ENCODE measurements around the gene ACBD6.

Gene ACBD6

DNA sequence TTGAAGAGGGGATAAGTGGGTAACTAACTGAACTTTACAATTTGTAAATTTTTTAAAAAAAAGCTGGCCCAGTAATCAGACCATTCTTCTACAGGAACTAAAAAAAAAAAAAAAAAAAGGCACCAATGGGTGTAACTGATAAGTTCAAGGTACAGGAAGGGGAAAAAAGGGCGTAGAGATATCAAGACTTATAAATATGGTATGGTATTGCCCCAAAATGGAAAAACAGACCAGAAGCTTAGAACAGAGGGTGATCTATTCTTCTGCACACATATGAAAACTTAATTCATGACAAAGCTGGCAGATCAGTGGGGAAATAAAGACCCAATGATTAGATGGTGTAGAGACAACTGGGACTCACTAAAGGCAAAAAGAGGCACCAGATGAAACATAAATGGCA is 213.4 kb downstream of the ACBD6 start:
- in situ Hi-C loops (cut with HindIII; ENCODE audit: low sequenced_read_pairs) = no loop called here
- TF ChIP-seq, protein P1, sequence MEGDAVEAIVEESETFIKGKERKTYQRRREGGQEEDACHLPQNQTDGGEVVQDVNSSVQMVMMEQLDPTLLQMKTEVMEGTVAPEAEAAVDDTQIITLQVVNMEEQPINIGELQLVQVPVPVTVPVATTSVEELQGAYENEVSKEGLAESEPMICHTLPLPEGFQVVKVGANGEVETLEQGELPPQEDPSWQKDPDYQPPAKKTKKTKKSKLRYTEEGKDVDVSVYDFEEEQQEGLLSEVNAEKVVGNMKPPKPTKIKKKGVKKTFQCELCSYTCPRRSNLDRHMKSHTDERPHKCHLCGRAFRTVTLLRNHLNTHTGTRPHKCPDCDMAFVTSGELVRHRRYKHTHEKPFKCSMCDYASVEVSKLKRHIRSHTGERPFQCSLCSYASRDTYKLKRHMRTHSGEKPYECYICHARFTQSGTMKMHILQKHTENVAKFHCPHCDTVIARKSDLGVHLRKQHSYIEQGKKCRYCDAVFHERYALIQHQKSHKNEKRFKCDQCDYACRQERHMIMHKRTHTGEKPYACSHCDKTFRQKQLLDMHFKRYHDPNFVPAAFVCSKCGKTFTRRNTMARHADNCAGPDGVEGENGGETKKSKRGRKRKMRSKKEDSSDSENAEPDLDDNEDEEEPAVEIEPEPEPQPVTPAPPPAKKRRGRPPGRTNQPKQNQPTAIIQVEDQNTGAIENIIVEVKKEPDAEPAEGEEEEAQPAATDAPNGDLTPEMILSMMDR (IDR thresholded peaks at IDR 0.05; ENCODE audit: low read depth, low read length) = no peak
- H3K4me3 ChIP-seq (ENCODE audit: low read depth, low read length) = no peak overlapping the region
- DNase-seq (ENCODE audit: low read depth, low spot score) = no peak

DNA sequence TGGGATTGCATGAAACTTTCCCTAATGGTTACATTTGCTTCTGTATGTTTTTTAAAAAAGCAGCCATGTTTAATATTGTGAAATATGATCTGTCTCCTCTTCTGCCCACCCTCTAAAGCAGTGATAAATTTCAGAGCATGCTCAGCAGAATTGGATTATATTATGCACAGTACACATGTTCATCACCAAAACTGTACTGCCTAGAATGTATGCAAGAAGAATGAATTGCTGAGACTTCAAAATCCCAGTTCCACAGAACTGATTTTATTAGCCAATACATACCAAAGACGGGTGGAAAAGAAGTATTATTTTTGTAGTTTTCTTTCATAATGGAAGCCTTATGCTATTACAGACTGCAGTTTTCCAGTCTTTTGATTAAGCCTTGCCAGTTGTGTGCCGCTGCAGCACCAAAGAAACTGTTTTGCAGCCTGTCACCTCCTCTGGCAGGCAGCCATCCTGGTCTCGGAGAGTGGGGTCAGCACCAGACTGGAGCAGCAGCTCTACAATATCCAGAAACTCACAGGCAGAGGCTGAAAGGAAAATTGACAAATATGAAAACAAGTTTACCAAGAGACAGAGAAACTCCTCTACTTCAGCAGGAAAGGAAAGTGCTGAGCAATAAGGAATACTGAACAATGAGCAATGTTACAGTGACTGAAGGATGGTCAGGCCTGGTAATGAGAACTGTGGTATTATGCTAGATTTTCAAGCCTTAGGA is 214.2 kb downstream of the ACBD6 start:
- TF ChIP-seq, protein P1 (IDR thresholded peaks at IDR 0.05; ENCODE audit: low read depth, low read length) = no peak
- DNase-seq (ENCODE audit: low read depth, low spot score) = no peak
- no peak overlapping the region for H3K4me3 ChIP-seq (ENCODE audit: low read depth, low read length)
- in situ Hi-C loops (cut with HindIII; ENCODE audit: low sequenced_read_pairs) = no loop called here

DNA sequence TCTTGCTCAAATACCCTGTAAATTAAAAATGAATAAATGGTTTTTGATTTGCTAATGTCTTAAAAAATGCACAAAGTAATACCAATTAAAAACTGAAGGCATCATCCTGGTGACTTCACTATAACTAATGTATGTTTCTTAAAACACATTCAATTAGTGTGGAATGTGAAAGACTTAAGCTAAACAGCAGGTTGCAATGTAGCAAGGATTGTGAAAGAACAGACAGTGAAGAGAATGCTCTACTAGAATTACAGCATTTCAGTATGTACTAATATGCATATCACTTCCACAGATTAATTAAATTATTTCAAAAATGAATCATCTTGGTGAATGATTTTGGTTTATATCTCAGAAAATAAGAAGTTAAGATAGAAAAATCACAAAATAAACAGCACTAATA is 216.0 kb downstream of the ACBD6 start:
- TF ChIP-seq, protein P1 (IDR thresholded peaks at IDR 0.05; ENCODE audit: low read depth, low read length) = no peak
- in situ Hi-C loops (cut with HindIII; ENCODE audit: low sequenced_read_pairs) = no loop called here
- no peak overlapping the region for H3K4me3 ChIP-seq (ENCODE audit: low read depth, low read length)
- DNase-seq (ENCODE audit: low read depth, low spot score) = no peak

DNA sequence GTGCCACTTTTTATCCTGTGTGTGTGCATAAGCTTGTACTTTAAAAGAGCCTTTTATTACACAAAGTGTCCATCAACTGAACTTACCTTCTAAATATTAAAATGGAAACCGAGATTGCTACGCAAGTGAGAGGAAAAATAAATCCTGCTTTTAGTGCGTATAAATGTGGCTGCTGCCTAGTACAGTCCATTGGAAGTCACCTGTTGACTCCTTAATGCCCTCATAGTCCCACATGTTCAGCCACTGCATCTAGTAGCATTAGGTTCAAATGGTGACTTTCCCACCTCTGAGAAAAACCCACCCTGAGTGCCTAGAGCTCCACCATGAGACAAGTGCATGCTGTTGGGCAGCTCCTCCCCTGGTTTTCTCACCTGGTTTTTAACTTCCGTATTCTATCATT is 219.3 kb downstream of the ACBD6 start:
- in situ Hi-C loops (cut with HindIII; ENCODE audit: low sequenced_read_pairs) = no loop called here
- no peak for DNase-seq (ENCODE audit: low read depth, low spot score)
- H3K4me3 ChIP-seq (ENCODE audit: low read depth, low read length) = no peak overlapping the region
- TF ChIP-seq, protein P1 (IDR thresholded peaks at IDR 0.05; ENCODE audit: low read depth, low read length) = no peak

DNA sequence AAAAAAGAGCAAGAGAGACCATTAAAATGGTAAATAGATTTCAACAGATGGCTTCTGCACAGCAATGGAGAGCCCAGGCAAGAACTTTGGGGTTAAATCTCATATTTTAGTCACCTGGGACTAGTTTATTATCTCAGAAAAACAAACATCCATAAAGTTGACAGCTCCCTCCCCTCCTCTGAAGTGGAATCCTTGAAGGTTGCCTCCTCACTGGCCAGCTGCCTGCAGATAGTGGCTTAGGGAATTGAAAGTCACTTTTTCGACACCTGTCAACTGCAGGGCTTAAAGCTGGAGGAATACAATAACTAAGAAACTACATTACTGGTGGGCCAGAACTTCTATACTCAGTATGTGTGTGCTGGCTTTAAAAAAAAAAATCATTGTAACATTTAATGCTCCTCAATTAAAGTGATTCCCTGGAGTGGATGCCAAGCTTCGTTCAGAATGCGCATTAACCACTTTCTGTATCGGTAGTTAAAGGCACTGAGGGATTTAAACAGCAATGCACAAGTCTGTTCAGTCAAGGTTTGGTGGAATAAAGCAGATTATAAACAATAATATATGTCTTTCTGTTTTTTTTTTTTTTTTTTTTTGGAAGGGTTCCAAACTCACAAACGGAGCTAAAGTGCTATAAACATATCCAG is 219.9 kb downstream of the ACBD6 start:
- TF ChIP-seq, protein P1 (IDR thresholded peaks at IDR 0.05; ENCODE audit: low read depth, low read length) = no peak
- H3K4me3 ChIP-seq (ENCODE audit: low read depth, low read length) = no peak overlapping the region
- no peak for DNase-seq (ENCODE audit: low read depth, low spot score)
- in situ Hi-C loops (cut with HindIII; ENCODE audit: low sequenced_read_pairs) = no loop called here

DNA sequence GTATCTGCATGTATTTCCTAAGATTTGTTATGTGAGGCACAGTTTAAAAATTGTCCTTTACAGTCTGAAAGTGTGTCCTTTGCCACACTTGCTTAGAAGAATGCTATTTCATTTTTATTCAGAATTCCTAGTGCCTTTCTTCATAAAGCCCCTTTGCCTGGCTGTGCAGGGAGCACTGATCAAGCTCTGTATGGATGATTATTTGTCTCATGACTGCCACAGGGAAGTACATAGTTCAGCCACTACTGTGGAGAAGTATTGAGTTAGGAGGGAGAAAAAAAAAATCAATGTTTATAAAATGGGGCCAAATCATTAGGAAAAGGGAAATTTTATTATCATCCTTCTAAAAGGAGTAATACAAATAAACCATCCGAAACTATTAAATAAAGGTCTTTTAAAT is 220.9 kb downstream of the ACBD6 start:
- H3K4me3 ChIP-seq (ENCODE audit: low read depth, low read length) = no peak overlapping the region
- in situ Hi-C loops (cut with HindIII; ENCODE audit: low sequenced_read_pairs) = no loop called here
- TF ChIP-seq, protein P1 (IDR thresholded peaks at IDR 0.05; ENCODE audit: low read depth, low read length) = no peak
- no peak for DNase-seq (ENCODE audit: low read depth, low spot score)

All from astrocyte of the spinal cord (primary cell).